Prostate gland (tissue), 2 donors: ENCODE results near the gene CRTC3. TPM values are rescaled to one million over a fixed set of nuclear protein-coding genes. Genes with fewer than 3 reads are reported as not detected.

ENCODE experiments used
- DNase-seq: peaks from one replicate; pipeline ENCODE4 v3.0.0-alpha.2; 2019; ENCODE audit warnings: low spot score
- H3K27ac ChIP-seq, 2 donors: fragments of 200-600 bp; sonication (generic); 2 replicates each; pipeline ENCODE4 v1.5.1; 2017 to 2019
- H3K27me3 ChIP-seq: fragments of 200-600 bp; sonication (generic); replicated peaks from 2 replicates; pipeline ENCODE4 v1.5.1; 2019; ENCODE audit not compliant: insufficient read depth
- H3K36me3 ChIP-seq, 2 donors: fragments of 200-600 bp; sonication (generic); 1 replicate in 1 of 2; 2 replicates in 1 of 2; pipeline versions ENCODE4 v1.5.1 to v1.8.1; 2017 to 2019
- H3K4me1 ChIP-seq: fragments of 200-600 bp; sonication (generic); replicated peaks from 2 replicates; pipeline ENCODE4 v1.5.1; 2019
- H3K4me3 ChIP-seq, 2 donors: fragments of 200-600 bp; sonication (generic); 2 replicates each; pipeline ENCODE4 v1.5.1; 2017 to 2019
- H3K9me3 ChIP-seq: fragments of 200-600 bp; sonication (generic); 2 replicates; pipeline ENCODE4 v1.5.1; 2017
- POLR2A ChIP-seq: fragments of 450-650 bp; IDR thresholded peaks from one replicate; pipeline ENCODE4 v1.6.1; 2016; ENCODE audit warnings: antibody characterized with exemption, mild to moderate bottlenecking
- POLR2AphosphoS5 ChIP-seq: sonication (generic); formaldehyde crosslinking; IDR thresholded peaks from one replicate; pipeline ENCODE4 v1.6.1; 2017; ENCODE audit warnings: antibody characterized with exemption
- WGBS: methylation state at CpG from one replicate; pipeline ENCODE4 v1.1.5; 2018; 5-methylcytosine and 5-hydroxymethylcytosine counted together
- intact Hi-C: fragments of 100-400 bp; cut with DNase I; formaldehyde crosslinking; loops from one replicate; pipeline ENCODE4 v1.14.2; 2022
- total RNA-seq, 2 donors: library from RNA; depleted of rRNA; stranded (reverse); fragments of >200 nt; gene quantifications; one replicate each; pipeline ENCODE4 v1.1.0, GENCODE V29; 2016
- TF ChIP-seq, protein P1 (sequence below), 4 experiments: fragments of 200-600 bp in 2 of 4; fragments of 450-650 bp in 2 of 4; sonication (generic) in 2 of 4; IDR thresholded peaks; 1 replicate in 3 of 4; 2 replicates in 1 of 4; pipeline ENCODE4 v1.5.1; 2016 to 2019; ENCODE audit warnings: antibody characterized with exemption in 4 of 4, mild to moderate bottlenecking in 2 of 4, moderate library complexity in 2 of 4

Gene CRTC3
- total RNA-seq, 2 donors from 2014 or later = 26.6 to 87.8 TPM

DNA sequence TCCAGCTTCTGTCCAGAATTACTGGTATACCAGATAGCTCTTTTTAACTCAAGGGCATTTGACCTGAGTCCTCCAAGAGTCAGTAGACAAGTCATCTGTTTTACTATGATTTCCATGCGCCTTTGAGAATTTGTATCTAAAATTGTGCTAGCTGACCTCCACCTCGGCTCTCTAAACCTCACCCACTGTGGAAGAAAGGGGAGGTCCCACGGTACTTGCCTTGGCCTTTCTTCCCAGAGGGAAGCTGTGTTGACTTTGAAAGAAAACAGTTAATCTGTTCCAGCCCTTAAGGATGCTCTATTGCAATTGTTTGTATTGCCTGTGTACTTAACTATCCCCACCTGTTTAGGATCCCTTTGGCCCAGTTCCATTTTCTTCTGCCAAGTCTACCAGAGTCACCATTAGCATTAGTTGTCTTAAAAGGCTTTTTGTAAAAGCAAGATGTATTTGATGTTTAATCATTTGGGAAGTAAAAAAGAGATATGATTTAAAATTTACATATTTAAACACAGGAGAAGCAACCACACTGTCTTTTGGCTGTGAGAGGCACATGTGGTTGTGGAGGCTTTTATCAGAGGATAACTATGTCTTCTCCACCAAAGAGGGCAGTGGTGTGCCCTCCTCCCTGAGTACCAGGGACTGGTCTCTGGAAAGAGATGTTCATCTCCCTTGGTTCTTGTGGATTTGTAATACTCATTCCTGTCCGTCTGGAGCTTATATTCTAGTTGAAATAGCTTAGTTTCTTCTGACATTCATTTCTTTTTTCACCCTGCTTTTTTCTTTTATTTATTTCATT lies 88.8 kb downstream of the CRTC3 start:
- Histone ChIP-seq H3K27ac (no peak overlapping the region), H3K4me3 (no peak overlapping the region), H3K27me3 (no peaks in the 10 kb centered on the region), H3K9me3 (no peaks in the 10 kb centered on the region), H3K4me1 (no peaks in the 10 kb centered on the region), H3K36me3 (no peaks in the 10 kb centered on the region)
- WGBS = 76% methylated on average over 4 of the region's 4 CpGs
- no peak for TF ChIP-seq POLR2AphosphoS5
- no peak for DNase-seq
- intact Hi-C loops = no loop called here

DNA sequence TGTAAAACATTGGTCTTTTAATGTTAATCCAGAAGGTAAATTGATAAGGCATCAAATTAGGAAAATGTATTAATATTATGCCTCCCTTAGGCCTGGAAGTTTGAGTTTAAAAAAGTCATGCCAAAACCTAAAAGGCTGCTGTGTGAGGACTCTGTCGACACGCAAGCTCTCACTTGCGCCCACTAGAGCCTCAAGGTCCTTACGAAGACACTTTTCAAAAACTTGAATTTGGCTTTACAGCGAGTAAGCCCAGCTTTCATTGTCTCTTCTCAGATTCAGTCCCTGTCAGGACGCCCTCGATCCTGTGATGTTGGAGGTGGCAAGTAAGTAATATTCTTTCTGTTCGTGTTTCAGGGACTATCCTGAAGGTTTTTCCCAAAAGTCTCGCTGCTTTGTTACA lies 89.7 kb downstream of the CRTC3 start:
- no peak for TF ChIP-seq POLR2A
- TF ChIP-seq, protein P1, sequence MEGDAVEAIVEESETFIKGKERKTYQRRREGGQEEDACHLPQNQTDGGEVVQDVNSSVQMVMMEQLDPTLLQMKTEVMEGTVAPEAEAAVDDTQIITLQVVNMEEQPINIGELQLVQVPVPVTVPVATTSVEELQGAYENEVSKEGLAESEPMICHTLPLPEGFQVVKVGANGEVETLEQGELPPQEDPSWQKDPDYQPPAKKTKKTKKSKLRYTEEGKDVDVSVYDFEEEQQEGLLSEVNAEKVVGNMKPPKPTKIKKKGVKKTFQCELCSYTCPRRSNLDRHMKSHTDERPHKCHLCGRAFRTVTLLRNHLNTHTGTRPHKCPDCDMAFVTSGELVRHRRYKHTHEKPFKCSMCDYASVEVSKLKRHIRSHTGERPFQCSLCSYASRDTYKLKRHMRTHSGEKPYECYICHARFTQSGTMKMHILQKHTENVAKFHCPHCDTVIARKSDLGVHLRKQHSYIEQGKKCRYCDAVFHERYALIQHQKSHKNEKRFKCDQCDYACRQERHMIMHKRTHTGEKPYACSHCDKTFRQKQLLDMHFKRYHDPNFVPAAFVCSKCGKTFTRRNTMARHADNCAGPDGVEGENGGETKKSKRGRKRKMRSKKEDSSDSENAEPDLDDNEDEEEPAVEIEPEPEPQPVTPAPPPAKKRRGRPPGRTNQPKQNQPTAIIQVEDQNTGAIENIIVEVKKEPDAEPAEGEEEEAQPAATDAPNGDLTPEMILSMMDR (IDR thresholded peaks at IDR 0.05) = no peak
- TF ChIP-seq POLR2AphosphoS5 = no peak
- Histone ChIP-seq H3K9me3 (no peaks in the 10 kb centered on the region), H3K4me1 (no peaks in the 10 kb centered on the region), H3K36me3 (no peaks in the 10 kb centered on the region), H3K4me3 (no peak overlapping the region), H3K27ac (no peak overlapping the region), H3K27me3 (no peaks in the 10 kb centered on the region)
- no peak for DNase-seq
- WGBS = 89% methylated on average over 9 of the region's 9 CpGs
- intact Hi-C loops = no loop called here

DNA sequence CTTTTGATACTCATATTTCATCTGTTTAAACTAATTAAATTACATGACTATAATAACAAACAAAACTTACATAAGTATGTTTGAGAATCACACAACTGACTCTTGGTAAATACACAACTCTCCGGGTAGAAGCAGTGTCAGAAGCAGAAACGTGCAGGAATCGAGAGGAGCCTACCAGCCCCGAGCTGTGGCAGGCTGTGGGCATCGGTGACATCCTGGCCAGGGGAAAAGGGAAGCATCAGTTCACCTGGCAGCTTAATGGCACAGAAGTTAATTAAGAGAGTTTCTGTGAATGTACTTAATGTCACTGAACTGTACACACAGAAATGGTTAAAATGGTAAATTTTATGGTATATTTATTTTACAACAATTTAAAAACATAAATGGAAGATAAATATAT lies 90.2 kb downstream of the CRTC3 start:
- no peaks in the 10 kb centered on the region for H3K4me1 ChIP-seq
- no peak for DNase-seq
- H3K4me3 ChIP-seq = no peak overlapping the region
- H3K27me3 ChIP-seq = no peaks in the 10 kb centered on the region
- 66% methylated on average over 5 of the region's 5 CpGs for WGBS
- TF ChIP-seq POLR2AphosphoS5 (no peak), POLR2A (no peak)
- TF ChIP-seq, protein P1 (IDR thresholded peaks at IDR 0.05) = no peak
- intact Hi-C loops = loop anchor here (10.0 kb wide), 1 partner anchor 305 kb away; no protein-coding TSS in a partner anchor
- no peaks in the 10 kb centered on the region for H3K9me3 ChIP-seq
- H3K36me3 ChIP-seq = no peaks in the 10 kb centered on the region
- no peak overlapping the region for H3K27ac ChIP-seq

DNA sequence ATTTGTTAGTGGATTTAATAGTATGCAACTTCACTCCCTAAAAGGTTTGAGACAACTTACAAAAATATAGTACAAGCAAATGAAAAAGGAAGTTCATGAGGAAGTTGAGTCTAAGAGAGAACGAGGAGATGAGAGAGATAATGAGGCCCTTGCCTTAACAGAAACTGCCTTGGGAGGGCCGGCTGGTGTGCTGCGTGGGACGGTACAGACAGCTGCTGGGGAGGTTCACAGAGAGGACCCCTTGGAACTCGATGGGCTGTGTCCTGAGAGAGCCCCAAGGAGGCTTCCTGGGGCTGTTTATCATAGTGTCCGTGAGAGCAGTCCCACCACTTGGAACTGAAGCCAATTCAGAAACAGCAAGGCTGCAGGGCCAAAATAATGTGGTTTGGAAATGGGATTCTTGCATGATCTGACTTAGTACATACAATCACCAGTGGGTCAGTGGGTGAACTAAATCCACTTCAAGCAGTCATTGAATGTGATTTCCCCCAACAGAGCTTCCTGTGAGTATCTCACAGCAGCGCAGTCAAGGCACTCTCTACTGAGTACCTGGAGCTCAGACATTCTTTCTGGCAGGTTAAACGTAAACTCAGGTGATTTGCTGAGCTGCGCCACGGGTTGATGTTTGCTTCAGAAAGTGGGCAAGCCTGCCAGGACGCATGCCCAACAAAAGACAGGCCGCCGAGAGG lies 90.8 kb downstream of the CRTC3 start:
- whole genome bisulfite sequencing = 78% methylated on average over 13 of the region's 13 CpGs
- Histone ChIP-seq H3K36me3 (no peaks in the 10 kb centered on the region), H3K4me1 (no peaks in the 10 kb centered on the region), H3K9me3 (no peaks in the 10 kb centered on the region), H3K27me3 (no peaks in the 10 kb centered on the region), H3K4me3 (no peak overlapping the region), H3K27ac (no peak overlapping the region)
- TF ChIP-seq, protein P1 (IDR thresholded peaks at IDR 0.05) = no peak
- TF ChIP-seq POLR2A (no peak), POLR2AphosphoS5 (no peak)
- DNase-seq = no peak
- intact Hi-C loops = loop anchor here (10.0 kb wide), 1 partner anchor 306 kb away; no protein-coding TSS in a partner anchor

DNA sequence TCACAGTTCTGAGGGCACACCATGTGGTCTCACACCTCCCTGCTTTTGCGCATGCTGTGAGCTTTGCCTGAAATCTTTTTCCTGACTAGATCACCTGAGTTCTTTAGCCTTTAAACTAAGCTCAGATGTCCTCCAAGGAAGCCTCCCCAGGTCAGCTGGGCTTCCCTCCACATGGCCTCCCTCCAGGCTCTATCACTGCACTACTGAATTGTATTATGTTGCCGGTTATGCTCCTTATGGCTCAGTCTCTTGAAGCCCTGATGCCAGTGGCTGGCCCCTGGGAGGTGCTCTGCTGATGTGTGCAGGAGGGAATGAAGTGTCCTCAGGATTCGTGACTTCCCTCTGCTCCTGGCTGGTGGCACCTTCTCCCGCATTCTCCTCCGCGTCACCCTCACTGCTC lies 94.1 kb downstream of the CRTC3 start:
- intact Hi-C loops = loop anchor here (10.0 kb wide), 1 partner anchor 309 kb away; no protein-coding TSS in a partner anchor
- H3K4me1 ChIP-seq = no peaks in the 10 kb centered on the region
- H3K27ac ChIP-seq = no peak overlapping the region
- no peak overlapping the region for H3K4me3 ChIP-seq
- H3K9me3 ChIP-seq = no peaks in the 10 kb centered on the region
- peaks cover 0 to 4% of the 10 kb centered on the region in 2 donors for H3K36me3 ChIP-seq
- WGBS = 89% methylated on average over 6 of the region's 6 CpGs
- DNase-seq = no peak
- no peak for TF ChIP-seq POLR2A
- TF ChIP-seq, protein P1 (IDR thresholded peaks at IDR 0.05) = no peak
- TF ChIP-seq POLR2AphosphoS5 = no peak
- H3K27me3 ChIP-seq = no peaks in the 10 kb centered on the region
